Transverse colon (tissue), 3 donors: ENCODE data around the gene TRIP13.

ENCODE experiments used
- CTCF ChIP-seq, 5 experiments: fragments of 200-600 bp in 3 of 5; fragments of 450-650 bp in 2 of 5; sonication (generic) in 3 of 5; IDR thresholded peaks; 1 replicate in 2 of 5; 2 replicates in 3 of 5; pipeline ENCODE4 v1.5.1; 2016 to 2017; ENCODE audit warnings: antibody characterized with exemption in 5 of 5, inconsistent platforms in 3 of 5, mild to moderate bottlenecking in 2 of 5, moderate library complexity in 1 of 5
- POLR2A ChIP-seq: fragments of 450-650 bp; IDR thresholded peaks from one replicate; pipeline ENCODE4 v1.6.1; 2016; ENCODE audit warnings: antibody characterized with exemption, mild to moderate bottlenecking, moderate library complexity

- TF ChIP-seq CTCF (IDR thresholded peaks at IDR 0.05) (no peak), POLR2A (no peak)
Observed at GRCh38 chr5:875931-876330, 16.8 kb upstream of the TRIP13 start.
